WTC11 (cell line): Measurements from ENCODE around the gene ANO2.

Experiments
- ATF1 ChIP-seq: sonication (generic); formaldehyde crosslinking; IDR thresholded peaks from 2 replicates; pipeline ENCODE4 v1.8.1; 2023; ENCODE audit warnings: mild to moderate bottlenecking, moderate library complexity, missing genetic modification reagents
- FOXJ3 ChIP-seq: sonication (generic); formaldehyde crosslinking; IDR thresholded peaks from 2 replicates; pipeline ENCODE4 v1.9.0; 2021; ENCODE audit warnings: missing genetic modification reagents, mild to moderate bottlenecking, borderline replicate concordance
- NFE2L1 ChIP-seq: sonication (generic); formaldehyde crosslinking; IDR thresholded peaks from 2 replicates; pipeline ENCODE4 v1.8.1; 2023; ENCODE audit warnings: missing genetic modification reagents
- NR1H2 ChIP-seq: sonication (generic); formaldehyde crosslinking; IDR thresholded peaks from 2 replicates; pipeline ENCODE4 v1.9.0; 2021; ENCODE audit warnings: mild to moderate bottlenecking, moderate library complexity, missing genetic modification reagents
- TCF7 ChIP-seq: sonication (generic); formaldehyde crosslinking; IDR thresholded peaks from 2 replicates; pipeline ENCODE4 v1.8.0; 2022; ENCODE audit warnings: mild to moderate bottlenecking, low read depth, missing genetic modification reagents, moderate library complexity
- ZNF121 ChIP-seq: sonication (generic); formaldehyde crosslinking; IDR thresholded peaks from 2 replicates; pipeline ENCODE4 v1.8.0; 2023; ENCODE audit warnings: missing genetic modification reagents
- ZNF423 ChIP-seq: fragments of 250-450 bp; sonication (Bioruptor Pico); IDR thresholded peaks from 2 replicates; pipeline ENCODE4 v2.1.2; 2022; ENCODE audit warnings: mild to moderate bottlenecking, moderate library complexity
- TF ChIP-seq, protein P1 (sequence below): fragments of 200-600 bp; IDR thresholded peaks from 2 replicates; pipeline ENCODE4 v1.8.0; 2022; ENCODE audit warnings: antibody characterized with exemption
- TF ChIP-seq, protein P2 (sequence below): sonication (generic); formaldehyde crosslinking; conservative IDR thresholded peaks from 2 replicates; pipeline ENCODE4 v1.8.1; 2022; ENCODE audit warnings: mild to moderate bottlenecking, missing genetic modification reagents
- TF ChIP-seq, protein P3 (sequence below): sonication (generic); formaldehyde crosslinking; IDR thresholded peaks from 2 replicates; pipeline ENCODE4 v1.8.0; 2022; ENCODE audit warnings: mild to moderate bottlenecking, missing genetic modification reagents
- TF ChIP-seq, protein P4 (sequence below): sonication (generic); formaldehyde crosslinking; IDR thresholded peaks from 2 replicates; pipeline ENCODE4 v1.8.0; 2022; ENCODE audit warnings: mild to moderate bottlenecking, missing genetic modification reagents

DNA sequence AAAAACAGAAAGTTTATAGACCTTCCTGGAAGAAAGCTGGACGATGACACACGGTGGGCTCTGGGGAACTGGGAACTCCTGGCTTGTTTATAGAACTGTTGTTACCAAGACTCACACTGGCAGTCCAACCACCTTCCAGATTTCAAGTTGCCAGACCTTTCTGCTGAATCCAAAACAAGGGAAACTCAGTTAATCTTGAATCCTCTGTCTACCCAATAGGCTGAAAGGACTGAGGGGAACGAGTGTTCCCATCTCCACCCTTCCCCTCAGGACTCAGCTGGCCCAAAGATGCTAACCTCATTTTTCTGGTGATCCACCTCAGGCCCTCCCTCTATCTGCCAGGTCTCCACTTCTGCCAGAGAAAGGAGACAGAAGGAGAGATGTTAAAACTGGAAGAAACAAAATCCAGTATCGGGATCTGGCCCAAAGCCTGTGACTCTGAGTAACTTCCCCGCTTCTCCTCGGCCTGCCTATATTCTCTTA lies 231.4 kb downstream of the ANO2 start:
- TF ChIP-seq, protein P1, sequence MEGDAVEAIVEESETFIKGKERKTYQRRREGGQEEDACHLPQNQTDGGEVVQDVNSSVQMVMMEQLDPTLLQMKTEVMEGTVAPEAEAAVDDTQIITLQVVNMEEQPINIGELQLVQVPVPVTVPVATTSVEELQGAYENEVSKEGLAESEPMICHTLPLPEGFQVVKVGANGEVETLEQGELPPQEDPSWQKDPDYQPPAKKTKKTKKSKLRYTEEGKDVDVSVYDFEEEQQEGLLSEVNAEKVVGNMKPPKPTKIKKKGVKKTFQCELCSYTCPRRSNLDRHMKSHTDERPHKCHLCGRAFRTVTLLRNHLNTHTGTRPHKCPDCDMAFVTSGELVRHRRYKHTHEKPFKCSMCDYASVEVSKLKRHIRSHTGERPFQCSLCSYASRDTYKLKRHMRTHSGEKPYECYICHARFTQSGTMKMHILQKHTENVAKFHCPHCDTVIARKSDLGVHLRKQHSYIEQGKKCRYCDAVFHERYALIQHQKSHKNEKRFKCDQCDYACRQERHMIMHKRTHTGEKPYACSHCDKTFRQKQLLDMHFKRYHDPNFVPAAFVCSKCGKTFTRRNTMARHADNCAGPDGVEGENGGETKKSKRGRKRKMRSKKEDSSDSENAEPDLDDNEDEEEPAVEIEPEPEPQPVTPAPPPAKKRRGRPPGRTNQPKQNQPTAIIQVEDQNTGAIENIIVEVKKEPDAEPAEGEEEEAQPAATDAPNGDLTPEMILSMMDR, result no peak
- no peak for TF ChIP-seq ZNF423 (CRISPR knock-in tag)
- TF ChIP-seq FOXJ3 (CRISPR knock-in tag), result no peak
- TF ChIP-seq ATF1 (CRISPR knock-in tag), result no peak
- TF ChIP-seq, protein P2, sequence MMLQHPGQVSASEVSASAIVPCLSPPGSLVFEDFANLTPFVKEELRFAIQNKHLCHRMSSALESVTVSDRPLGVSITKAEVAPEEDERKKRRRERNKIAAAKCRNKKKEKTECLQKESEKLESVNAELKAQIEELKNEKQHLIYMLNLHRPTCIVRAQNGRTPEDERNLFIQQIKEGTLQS, result no peak
- TF ChIP-seq TCF7 (CRISPR knock-in tag), result no peak
- TF ChIP-seq, protein P3, sequence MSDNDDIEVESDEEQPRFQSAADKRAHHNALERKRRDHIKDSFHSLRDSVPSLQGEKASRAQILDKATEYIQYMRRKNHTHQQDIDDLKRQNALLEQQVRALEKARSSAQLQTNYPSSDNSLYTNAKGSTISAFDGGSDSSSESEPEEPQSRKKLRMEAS (CRISPR knock-in tag), result no peak
- no peak for TF ChIP-seq NFE2L1 (CRISPR knock-in tag)
- TF ChIP-seq NR1H2 (CRISPR knock-in tag), result no peak
- TF ChIP-seq, protein P4, sequence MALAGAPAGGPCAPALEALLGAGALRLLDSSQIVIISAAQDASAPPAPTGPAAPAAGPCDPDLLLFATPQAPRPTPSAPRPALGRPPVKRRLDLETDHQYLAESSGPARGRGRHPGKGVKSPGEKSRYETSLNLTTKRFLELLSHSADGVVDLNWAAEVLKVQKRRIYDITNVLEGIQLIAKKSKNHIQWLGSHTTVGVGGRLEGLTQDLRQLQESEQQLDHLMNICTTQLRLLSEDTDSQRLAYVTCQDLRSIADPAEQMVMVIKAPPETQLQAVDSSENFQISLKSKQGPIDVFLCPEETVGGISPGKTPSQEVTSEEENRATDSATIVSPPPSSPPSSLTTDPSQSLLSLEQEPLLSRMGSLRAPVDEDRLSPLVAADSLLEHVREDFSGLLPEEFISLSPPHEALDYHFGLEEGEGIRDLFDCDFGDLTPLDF (CRISPR knock-in tag), result no peak
- no peak for TF ChIP-seq ZNF121 (CRISPR knock-in tag)
